HL-60 (cell line): ENCODE results near the gene POLN.

Experiments
- CTCF ChIP-seq: IDR thresholded peaks from one replicate; pipeline ENCODE4 v1.5.1; 2011; ENCODE audit warnings: low read length, control low read depth, inconsistent platforms; ENCODE audit not compliant: insufficient read depth
- POLR2AphosphoS5 ChIP-seq: IDR thresholded peaks from 2 replicates; pipeline ENCODE4 v1.6.1; 2012; ENCODE audit warnings: low read depth
- REST ChIP-seq: IDR thresholded peaks from 2 replicates; pipeline ENCODE4 v1.6.1; 2012; ENCODE audit warnings: low read depth; ENCODE audit not compliant: insufficient replicate concordance

GRCh38 chr4:2283199-2283711, 41.3 kb upstream of the POLN start:
- TF ChIP-seq CTCF (no peak), REST (no peak), POLR2AphosphoS5 (no peak)
